Smooth muscle cell (in vitro differentiated cells): ENCODE measurements around the gene CFAP46. TPM values are rescaled to one million over a fixed set of nuclear protein-coding genes. Genes with fewer than 3 reads are reported as not detected.

Source experiments
- DNase-seq: peaks from one replicate; lab custom pipeline; 2025; ENCODE audit not compliant: unreplicated experiment; lab: John Stamatoyannopoulos, UW
- H2AFZ ChIP-seq: fragments of 200-600 bp; sonication (generic); 2 replicates; pipeline ENCODE4 v1.6.0; 2016; ENCODE audit warnings: antibody characterized with exemption, low read depth, mild to moderate bottlenecking
- H3F3A ChIP-seq: fragments of 200-600 bp; sonication (generic); 2 replicates; pipeline ENCODE4 v1.6.0; 2017; ENCODE audit warnings: antibody characterized with exemption, low read depth
- H3K27ac ChIP-seq: fragments of 200-600 bp; sonication (generic); 2 replicates; pipeline ENCODE4 v1.5.1; 2016; ENCODE audit warnings: low read depth, mild to moderate bottlenecking
- H3K27me3 ChIP-seq: fragments of 200-600 bp; sonication (generic); 2 replicates; pipeline ENCODE4 v1.6.1; 2016; ENCODE audit warnings: low read depth, mild to moderate bottlenecking
- H3K36me3 ChIP-seq: fragments of 200-600 bp; sonication (generic); 2 replicates; pipeline ENCODE4 v1.5.1; 2016; ENCODE audit warnings: low read depth
- H3K4me1 ChIP-seq: fragments of 200-600 bp; sonication (generic); 2 replicates; pipeline ENCODE4 v1.5.1; 2016; ENCODE audit warnings: low read depth
- H3K4me2 ChIP-seq: fragments of 200-600 bp; sonication (generic); 2 replicates; pipeline ENCODE4 v1.6.0; 2016; ENCODE audit warnings: mild to moderate bottlenecking
- H3K4me3 ChIP-seq: fragments of 200-600 bp; sonication (generic); 2 replicates; pipeline ENCODE4 v1.5.1; 2016; ENCODE audit warnings: mild to moderate bottlenecking
- H3K79me2 ChIP-seq: fragments of 200-600 bp; sonication (generic); 2 replicates; pipeline ENCODE4 v1.6.0; 2016; ENCODE audit warnings: low read depth, mild to moderate bottlenecking
- H3K9ac ChIP-seq: fragments of 200-600 bp; sonication (generic); 2 replicates; pipeline ENCODE4 v1.6.0; 2016; ENCODE audit warnings: low read depth
- H3K9me3 ChIP-seq: fragments of 200-600 bp; sonication (generic); replicated peaks from 2 replicates; pipeline ENCODE4 v1.5.1; 2016; ENCODE audit warnings: low read depth
- H4K20me1 ChIP-seq: fragments of 200-600 bp; sonication (generic); 2 replicates; pipeline ENCODE4 v1.6.0; 2016; ENCODE audit warnings: low read depth
- CTCF ChIP-seq: fragments of 200-600 bp; sonication (generic); IDR thresholded peaks from 2 replicates; pipeline ENCODE4 v1.5.1; 2017; ENCODE audit warnings: borderline replicate concordance, mild to moderate bottlenecking, antibody characterized with exemption; ENCODE audit not compliant: insufficient read depth, poor library complexity, severe bottlenecking
- WGBS: methylation state at CpG from one replicate; pipeline ENCODE4 v1.1.7; 2016; ENCODE audit warnings: low lambda C conversion rate; 5-methylcytosine and 5-hydroxymethylcytosine counted together
- polyA plus RNA-seq: library from polyadenylated mRNA; unstranded; fragments of >200 nt; fragmentation: Nextera tagmentation; extraction: Ambion mirVana; gene quantifications from 2 replicates; pipeline ENCODE4 v1.2.1, GENCODE V29; 2016
- total RNA-seq: library from RNA; depleted of rRNA; stranded (reverse); fragments of >200 nt; gene quantifications from 2 replicates; pipeline ENCODE4 v1.2.3, GENCODE V29; 2014

Gene CFAP46
- total and polyA plus RNA-seq, 2 experiments from 2014 or later = 1.1 to 2.0 TPM

- Histone ChIP-seq H3K9ac (no peak overlapping the region), H3K27ac (no peak overlapping the region), H3F3A (no peaks in the 10 kb centered on the region), H3K9me3 (no peaks in the 10 kb centered on the region), H3K4me3 (no peak overlapping the region), H2AFZ (no peak overlapping the region), H4K20me1 (no peaks in the 10 kb centered on the region), H3K4me2 (no peak overlapping the region), H3K27me3 (peaks cover 4% of the 10 kb centered on the region), H3K79me2 (no peaks in the 10 kb centered on the region), H3K36me3 (no peaks in the 10 kb centered on the region), H3K4me1 (no peaks in the 10 kb centered on the region)
- no peak for DNase-seq
- WGBS = 93% methylated on average over 16 of the region's 16 CpGs
- TF ChIP-seq CTCF = no peak
These were observed 127.9 kb downstream of the CFAP46 start for GRCh38 chr10:132814469-132814856.

- H3K9ac ChIP-seq = no peak overlapping the region
- no peak overlapping the region for H2AFZ ChIP-seq
- no peaks in the 10 kb centered on the region for H3K9me3 ChIP-seq
- H4K20me1 ChIP-seq = no peaks in the 10 kb centered on the region
- no peak for DNase-seq
- no peak overlapping the region for H3K4me2 ChIP-seq
- H3K4me1 ChIP-seq = no peaks in the 10 kb centered on the region
- no peaks in the 10 kb centered on the region for H3F3A ChIP-seq
- no peaks in the 10 kb centered on the region for H3K79me2 ChIP-seq
- no peak overlapping the region for H3K4me3 ChIP-seq
- WGBS = 86% methylated on average over 23 of the region's 28 CpGs
- peaks cover 4% of the 10 kb centered on the region for H3K27me3 ChIP-seq
- no peak for TF ChIP-seq CTCF
- no peak overlapping the region for H3K27ac ChIP-seq
- no peaks in the 10 kb centered on the region for H3K36me3 ChIP-seq
These were observed 128.6 kb downstream of the CFAP46 start for GRCh38 chr10:132813560-132814468.

- Histone ChIP-seq H3K4me3 (no peak overlapping the region), H2AFZ (no peak overlapping the region), H3K9ac (no peak overlapping the region), H3F3A (no peaks in the 10 kb centered on the region), H3K4me1 (no peaks in the 10 kb centered on the region), H3K27ac (no peak overlapping the region), H3K79me2 (no peaks in the 10 kb centered on the region), H3K9me3 (no peaks in the 10 kb centered on the region), H3K27me3 (peaks cover 4% of the 10 kb centered on the region), H4K20me1 (no peaks in the 10 kb centered on the region), H3K4me2 (no peak overlapping the region), H3K36me3 (no peaks in the 10 kb centered on the region)
- TF ChIP-seq CTCF = no peak
- WGBS = 90% methylated on average over 8 of the region's 10 CpGs
- no peak for DNase-seq
These were observed 129.4 kb downstream of the CFAP46 start for GRCh38 chr10:132813001-132813401.

GRCh38 chr10:132812520-132812919, 129.8 kb downstream of the CFAP46 start:
- 89% methylated on average over 5 of the region's 11 CpGs for WGBS
- Histone ChIP-seq H3K27me3 (no peaks in the 10 kb centered on the region), H3F3A (no peaks in the 10 kb centered on the region), H3K9me3 (no peaks in the 10 kb centered on the region), H3K36me3 (no peaks in the 10 kb centered on the region), H2AFZ (no peak overlapping the region), H3K4me3 (no peak overlapping the region), H4K20me1 (no peaks in the 10 kb centered on the region), H3K79me2 (no peaks in the 10 kb centered on the region), H3K4me2 (no peak overlapping the region), H3K4me1 (no peaks in the 10 kb centered on the region), H3K27ac (no peak overlapping the region), H3K9ac (no peak overlapping the region)
- DNase-seq = no peak
- TF ChIP-seq CTCF = no peak
